ENCODE measurements around the gene OR2V1.

DNA sequence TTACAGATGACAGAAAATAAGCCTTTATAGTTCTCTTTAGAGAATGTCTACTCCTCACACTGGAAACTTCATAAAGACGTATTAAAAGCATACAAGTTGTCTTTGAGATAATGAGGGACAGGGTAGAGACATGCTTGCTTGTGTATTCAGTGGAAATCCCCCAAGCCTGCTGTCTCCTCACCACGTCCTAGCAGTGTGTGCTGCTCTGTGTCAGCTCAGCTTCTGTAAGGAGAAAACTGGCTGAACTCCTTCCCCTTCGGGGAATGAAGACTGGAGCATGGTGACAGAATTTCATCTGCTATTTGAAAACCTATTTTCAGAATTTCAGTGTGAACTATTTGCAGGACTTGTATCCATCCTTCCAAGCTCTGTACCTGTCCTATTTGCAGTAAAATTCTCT, 25.8 kb upstream of the OR2V1 start:
- TF ChIP-seq, protein P1, sequence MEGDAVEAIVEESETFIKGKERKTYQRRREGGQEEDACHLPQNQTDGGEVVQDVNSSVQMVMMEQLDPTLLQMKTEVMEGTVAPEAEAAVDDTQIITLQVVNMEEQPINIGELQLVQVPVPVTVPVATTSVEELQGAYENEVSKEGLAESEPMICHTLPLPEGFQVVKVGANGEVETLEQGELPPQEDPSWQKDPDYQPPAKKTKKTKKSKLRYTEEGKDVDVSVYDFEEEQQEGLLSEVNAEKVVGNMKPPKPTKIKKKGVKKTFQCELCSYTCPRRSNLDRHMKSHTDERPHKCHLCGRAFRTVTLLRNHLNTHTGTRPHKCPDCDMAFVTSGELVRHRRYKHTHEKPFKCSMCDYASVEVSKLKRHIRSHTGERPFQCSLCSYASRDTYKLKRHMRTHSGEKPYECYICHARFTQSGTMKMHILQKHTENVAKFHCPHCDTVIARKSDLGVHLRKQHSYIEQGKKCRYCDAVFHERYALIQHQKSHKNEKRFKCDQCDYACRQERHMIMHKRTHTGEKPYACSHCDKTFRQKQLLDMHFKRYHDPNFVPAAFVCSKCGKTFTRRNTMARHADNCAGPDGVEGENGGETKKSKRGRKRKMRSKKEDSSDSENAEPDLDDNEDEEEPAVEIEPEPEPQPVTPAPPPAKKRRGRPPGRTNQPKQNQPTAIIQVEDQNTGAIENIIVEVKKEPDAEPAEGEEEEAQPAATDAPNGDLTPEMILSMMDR (IDR thresholded peaks at IDR 0.05 in 8 of 11, conservative IDR thresholded peaks at IDR 0.05 in 3 of 11): no peak
- no peak for TF ChIP-seq POLR2A (IDR thresholded peaks at IDR 0.05)
- TF ChIP-seq POLR2AphosphoS5 (IDR thresholded peaks at IDR 0.05): no peak
